Ovary (tissue), 9 donors: ENCODE results near the gene SPRED2. TPM values are rescaled to one million over a fixed set of nuclear protein-coding genes. Genes with fewer than 3 reads are reported as not detected.

Experiments
- DNase-seq, 5 donors: peaks; one replicate each; pipeline ENCODE4 v3.0.0-alpha.2; 2019 to 2020
- H3K27ac ChIP-seq, 2 donors: fragments of 200-600 bp; one replicate each; pipeline versions ENCODE4 v1.5.1 to v1.8.0; 2019 to 2022
- H3K27me3 ChIP-seq: fragments of 200-600 bp; one replicate; pipeline ENCODE4 v1.8.0; 2022
- H3K36me3 ChIP-seq: fragments of 200-600 bp; sonication (generic); one replicate; pipeline ENCODE4 v1.5.1; 2019
- H3K4me1 ChIP-seq: one replicate; pipeline ENCODE4 v1.8.1; 2013; ENCODE audit warnings: mild to moderate bottlenecking, moderate library complexity; ENCODE audit not compliant: insufficient read depth
- H3K4me3 ChIP-seq: fragments of 200-600 bp; sonication (generic); one replicate; pipeline ENCODE4 v1.5.1; 2017
- H3K9me3 ChIP-seq, 2 donors: fragments of 200-600 bp in 1 of 2; sonication (generic) in 1 of 2; one replicate each; pipeline versions ENCODE4 v1.5.1 to v1.8.1; 2013 to 2019; ENCODE audit warnings: mild to moderate bottlenecking in 1 of 2, moderate library complexity in 1 of 2
- CTCF ChIP-seq, 3 donors: fragments of 450-650 bp in 2 of 3; fragments of 200-600 bp in 1 of 3; IDR thresholded peaks; one replicate each; pipeline versions ENCODE4 v1.5.1 to v1.8.0; 2016 to 2022; ENCODE audit warnings: antibody characterized with exemption in 3 of 3, mild to moderate bottlenecking in 1 of 3
- EP300 ChIP-seq: sonication (generic); formaldehyde crosslinking; IDR thresholded peaks from one replicate; pipeline ENCODE4 v1.6.1; 2017; ENCODE audit warnings: antibody characterized with exemption
- POLR2A ChIP-seq: fragments of 450-650 bp; IDR thresholded peaks from one replicate; pipeline ENCODE4 v1.6.1; 2017; ENCODE audit warnings: antibody characterized with exemption, mild to moderate bottlenecking, moderate library complexity
- WGBS, 3 donors: extraction: QIAGEN DNeasy Blood & Tissue Kit in 1 of 3; methylation state at CpG; one replicate each; pipeline versions ENCODE4 v1.1.5 to v1.1.7; 2013 to 2017; 5-methylcytosine and 5-hydroxymethylcytosine counted together
- intact Hi-C, 4 donors: fragments of 100-400 bp; cut with DNase I; formaldehyde crosslinking; loops; one replicate each; pipeline versions ENCODE4 v1.11.0 to v1.15.1; 2022 to 2023
- polyA plus RNA-seq, 2 donors: library from polyadenylated mRNA; stranded (reverse); fragments of 200-250 nt in 1 of 2; fragments of 350-450 nt in 1 of 2; fragmentation: Illumina TruSeq in 1 of 2; extraction: RNeasy Lipid Tissue Mini Kit (QIAGEN cat#74804) in 1 of 2; gene quantifications; one replicate each; pipeline ENCODE4 v1.2.3, GENCODE V29; 2013 to 2014
- total RNA-seq, 7 donors: library from RNA; depleted of rRNA in 2 of 7; stranded (reverse); fragments of >200 nt in 2 of 7; fragmentation: NEBNext Ultra II Directional in 3 of 7; extraction: Animal tissue kit (Norgen Biotek cat#: 25700) in 3 of 7; gene quantifications; one replicate each; pipeline versions ENCODE4 v1.1.0 to v1.2.4, GENCODE V29; 2016 to 2023
- donor health status: DM: no; HTN: no; CAD: no; lungs with moderate emphysema.
- donor health status: DM: no; HTN: no; CAD: no.
- donor health status: Bipolar disorder and iron deficiency.
- donor health status: DM: yes; HTN: yes; CAD: no.
- donor health status: DM: no; HTN: no; CAD: no.
- donor health status: DM: yes; HTN: yes; CAD: no.

SPRED2 gene
- total and polyA plus RNA-seq, 9 donors: 13.1 to 32.9 (median 17.6) TPM

GRCh38 chr2:65430603-65431420 lies 1.6 kb downstream of the SPRED2 start:
- Histone ChIP-seq H3K27me3 (no peaks in the 10 kb centered on the region), H3K36me3 (no peaks in the 10 kb centered on the region), H3K4me1 (peaks cover 4% of the 10 kb centered on the region), H3K27ac (peak overlapping the region; percentile 89 to 91), H3K9me3 (no peaks in the 10 kb centered on the region), H3K4me3 (peak overlapping the region; percentile 93)
- TF ChIP-seq POLR2A: no peak
- peak; percentile 41 to 72 (median 62) for DNase-seq
- 0 to 1% (median 0%) methylated on average over 81 to 95 of the region's 95 CpGs for WGBS, 3 donors
- intact Hi-C loops: loop anchor here in 3 of 4 donors (10.0 kb wide), 2 partner anchors 126 to 166 kb away; no protein-coding TSS in a partner anchor

- intact Hi-C loops: loop anchor here in 3 of 4 donors (10.0 kb wide), 2 partner anchors 125 to 165 kb away; no protein-coding TSS in a partner anchor
- Histone ChIP-seq H3K9me3 (no peaks in the 10 kb centered on the region), H3K36me3 (no peaks in the 10 kb centered on the region), H3K27me3 (no peaks in the 10 kb centered on the region), H3K4me3 (peak overlapping the region; percentile 93), H3K4me1 (peaks cover 4% of the 10 kb centered on the region), H3K27ac (no peak overlapping the region)
- 33 to 38% (median 37%) methylated on average over 17 of the region's 17 CpGs for WGBS, 3 donors
- peak in 1 of 5 donors; percentile 24 for DNase-seq
- TF ChIP-seq EP300: no peak
These were observed 2.4 kb downstream of the SPRED2 start for GRCh38 chr2:65429786-65430602.

- WGBS, 3 donors: 77 to 82% (median 81%) methylated on average over 2 of the region's 2 CpGs
- no peaks in the 10 kb centered on the region for H3K36me3 ChIP-seq
- intact Hi-C loops: no loop called here
- H3K4me1 ChIP-seq: peaks cover 3% of the 10 kb centered on the region
- no peaks in the 10 kb centered on the region for H3K27me3 ChIP-seq
- H3K9me3 ChIP-seq: no peaks in the 10 kb centered on the region
- H3K4me3 ChIP-seq: no peak overlapping the region
- H3K27ac ChIP-seq: no peak overlapping the region
- TF ChIP-seq POLR2A (no peak), EP300 (no peak), CTCF (IDR thresholded peaks at IDR 0.05) (no peak)
- no peak for DNase-seq
These were observed 4.9 kb downstream of the SPRED2 start for GRCh38 chr2:65427532-65427931.

GRCh38 chr2:65425276-65425675 lies 7.1 kb downstream of the SPRED2 start:
- intact Hi-C loops: no loop called here
- no peaks in the 10 kb centered on the region for H3K27me3 ChIP-seq
- H3K9me3 ChIP-seq: no peaks in the 10 kb centered on the region
- H3K36me3 ChIP-seq: no peaks in the 10 kb centered on the region
- no peak overlapping the region for H3K27ac ChIP-seq
- DNase-seq: no peak
- TF ChIP-seq POLR2A (no peak), EP300 (no peak), CTCF (IDR thresholded peaks at IDR 0.05) (no peak)
- WGBS, 3 donors: 58 to 75% (median 64%) methylated on average over 2 of the region's 2 CpGs
- H3K4me1 ChIP-seq: peaks cover 2% of the 10 kb centered on the region
- no peak overlapping the region for H3K4me3 ChIP-seq

- DNase-seq: no peak
- intact Hi-C loops: no loop called here
- no peaks in the 10 kb centered on the region for H3K9me3 ChIP-seq
- no peak for TF ChIP-seq EP300
- no peak for TF ChIP-seq CTCF (IDR thresholded peaks at IDR 0.05)
- no peak for TF ChIP-seq POLR2A
- no peaks in the 10 kb centered on the region for H3K27me3 ChIP-seq
- 80 to 95% (median 88%) methylated on average over 3 of the region's 3 CpGs for WGBS, 3 donors
- H3K27ac ChIP-seq: no peak overlapping the region
- no peaks in the 10 kb centered on the region for H3K36me3 ChIP-seq
- H3K4me3 ChIP-seq: no peak overlapping the region
- peaks cover 2% of the 10 kb centered on the region for H3K4me1 ChIP-seq
These were observed 8.0 kb downstream of the SPRED2 start for GRCh38 chr2:65424391-65424790.
